ENCODE data around the gene DAPK1.

Gene DAPK1

GRCh38 chr9:87722393-87723088 lies 224.9 kb downstream of the DAPK1 start:
- DNase-seq (ENCODE audit: low read depth in 2 of 2) = no peak
- no peak overlapping the region for H3K4me3 ChIP-seq (replicated peaks in 1 of 2; ENCODE audit: low read depth in 2 of 2, low read length in 2 of 2)
- TF ChIP-seq CTCF (IDR thresholded peaks at IDR 0.05; ENCODE audit: low read depth, low read length) = no peak

- H3K4me3 ChIP-seq (replicated peaks in 1 of 2; ENCODE audit: low read depth in 2 of 2, low read length in 2 of 2) = peak overlapping the region; percentile 68 to 78
- DNase-seq (ENCODE audit: low read depth in 2 of 2) = peak; percentile 44 to 71
- no peak for TF ChIP-seq CTCF (IDR thresholded peaks at IDR 0.05; ENCODE audit: low read depth, low read length)
Observed at GRCh38 chr9:87725356-87725899, 227.8 kb downstream of the DAPK1 start.

- H3K4me3 ChIP-seq (replicated peaks in 1 of 2; ENCODE audit: low read depth in 2 of 2, low read length in 2 of 2) = peak within 1 kb of the TSS; percentile 68 to 78
- peak; percentile 86 to 94 for DNase-seq (ENCODE audit: low read depth in 2 of 2)
- TF ChIP-seq CTCF (IDR thresholded peaks at IDR 0.05; ENCODE audit: low read depth, low read length) = peak; percentile 12
Observed at GRCh38 chr9:87725900-87726709, 228.4 kb downstream of the DAPK1 start, which contains the start of gene CTSL. Gene CTSL (plus strand): TSS chr9:87726119. CDS start chr9:87727604, 1,485 bp downstream.

- H3K4me3 ChIP-seq (replicated peaks in 1 of 2; ENCODE audit: low read depth in 2 of 2, low read length in 2 of 2) = no peak overlapping the region
- no peak for TF ChIP-seq CTCF (IDR thresholded peaks at IDR 0.05; ENCODE audit: low read depth, low read length)
- no peak for DNase-seq (ENCODE audit: low read depth in 2 of 2)
Observed at GRCh38 chr9:87729246-87729645, 231.6 kb downstream of the DAPK1 start.

- H3K4me3 ChIP-seq (replicated peaks in 1 of 2; ENCODE audit: low read depth in 2 of 2, low read length in 2 of 2) = no peak overlapping the region
- DNase-seq (ENCODE audit: low read depth in 2 of 2) = no peak
- TF ChIP-seq CTCF (IDR thresholded peaks at IDR 0.05; ENCODE audit: low read depth, low read length) = no peak
Observed at GRCh38 chr9:87731321-87731720, 233.7 kb downstream of the DAPK1 start.

GRCh38 chr9:87732344-87732743 lies 234.7 kb downstream of the DAPK1 start:
- no peak overlapping the region for H3K4me3 ChIP-seq (replicated peaks in 1 of 2; ENCODE audit: low read depth in 2 of 2, low read length in 2 of 2)
- no peak for TF ChIP-seq CTCF (IDR thresholded peaks at IDR 0.05; ENCODE audit: low read depth, low read length)
- no peak for DNase-seq (ENCODE audit: low read depth in 2 of 2)
